ENCODE measurements around the gene SPOCK2. TPM values are rescaled to one million over a fixed set of nuclear protein-coding genes. Genes with fewer than 3 reads are reported as not detected.

Gene SPOCK2
- total and polyA plus RNA-seq, 4 donors = 79.7 to 312 (median 241) TPM

GRCh38 chr10:72099600-72099921 is 11.2 kb upstream of the SPOCK2 start:
- Histone ChIP-seq H3K27ac (ENCODE audit: low read depth, low read length) (no peak overlapping the region), H3K27me3 (ENCODE audit: control insufficient read depth, insufficient read depth, low read length) (no peaks in the 10 kb centered on the region), H3K36me3 (ENCODE audit: control insufficient read depth, insufficient read depth, low read length) (peaks cover 25% of the 10 kb centered on the region), H3K4me3 (ENCODE audit: low read depth, low read length) (no peak overlapping the region), H3K9me3 (ENCODE audit: control insufficient read depth, insufficient read depth, low read length) (no peaks in the 10 kb centered on the region), H3K4me1 (ENCODE audit: control insufficient read depth, insufficient read depth, low read length) (peaks cover 3% of the 10 kb centered on the region)
- no peak for DNase-seq (ENCODE audit: low read depth in 4 of 6, low spot score in 6 of 6)
- WGBS (ENCODE audit: insufficient coverage) = 100% methylated on average over 2 of the region's 10 CpGs

GRCh38 chr10:72098836-72099599 is 10.7 kb upstream of the SPOCK2 start:
- H3K9me3 ChIP-seq (ENCODE audit: control insufficient read depth, insufficient read depth, low read length) = no peaks in the 10 kb centered on the region
- WGBS (ENCODE audit: insufficient coverage) = 97% methylated on average over 3 of the region's 6 CpGs

DNA sequence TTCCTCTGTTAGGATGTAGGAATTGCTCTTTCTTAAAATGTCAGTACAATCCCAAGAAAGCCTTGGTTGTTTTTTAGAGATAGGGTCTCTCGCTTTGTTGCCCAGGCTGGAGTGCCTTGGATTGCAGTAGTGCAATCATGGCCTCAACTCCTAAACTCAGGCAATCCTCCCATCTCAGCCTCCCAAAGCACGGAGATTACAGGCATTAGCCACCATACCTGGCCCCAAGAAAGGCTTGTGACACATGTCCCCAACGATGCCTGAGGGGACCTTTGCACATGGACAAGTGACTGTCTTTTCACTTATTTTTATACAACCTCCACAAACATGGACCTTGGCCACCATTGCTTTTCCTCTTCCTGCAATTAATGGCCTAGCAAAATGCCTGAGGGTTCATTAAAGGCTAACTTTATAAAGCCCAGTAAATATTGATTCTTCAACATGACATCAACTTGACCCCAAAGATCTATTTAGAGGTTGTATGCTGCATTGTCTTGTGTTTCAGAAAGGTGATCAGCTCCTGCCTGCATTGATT is 10.0 kb upstream of the SPOCK2 start:
- Histone ChIP-seq H3K4me3 (ENCODE audit: low read depth, low read length) (no peak overlapping the region), H3K36me3 (ENCODE audit: control insufficient read depth, insufficient read depth, low read length) (peaks cover 25% of the 10 kb centered on the region), H3K9me3 (ENCODE audit: control insufficient read depth, insufficient read depth, low read length) (no peaks in the 10 kb centered on the region), H3K27me3 (ENCODE audit: control insufficient read depth, insufficient read depth, low read length) (no peaks in the 10 kb centered on the region), H3K4me1 (ENCODE audit: control insufficient read depth, insufficient read depth, low read length) (peaks cover 3% of the 10 kb centered on the region), H3K27ac (ENCODE audit: low read depth, low read length) (no peak overlapping the region)
- 100% methylated on average over 3 of the region's 3 CpGs for WGBS (ENCODE audit: insufficient coverage)
- DNase-seq (ENCODE audit: low read depth in 4 of 6, low spot score in 6 of 6) = no peak

More at GRCh38 chr10:72098836-72099599, 10.7 kb upstream of the SPOCK2 start:
- Histone ChIP-seq H3K27me3 (ENCODE audit: control insufficient read depth, insufficient read depth, low read length) (no peaks in the 10 kb centered on the region), H3K4me1 (ENCODE audit: control insufficient read depth, insufficient read depth, low read length) (peaks cover 3% of the 10 kb centered on the region), H3K4me3 (ENCODE audit: low read depth, low read length) (no peak overlapping the region), H3K27ac (ENCODE audit: low read depth, low read length) (no peak overlapping the region), H3K36me3 (ENCODE audit: control insufficient read depth, insufficient read depth, low read length) (peaks cover 25% of the 10 kb centered on the region)
- DNase-seq (ENCODE audit: low read depth in 4 of 6, low spot score in 6 of 6) = no peak

- H3K9me3 ChIP-seq (ENCODE audit: control insufficient read depth, insufficient read depth, low read length) = no peaks in the 10 kb centered on the region
- 98% methylated on average over 4 of the region's 9 CpGs for WGBS (ENCODE audit: insufficient coverage)
- H3K27ac ChIP-seq (ENCODE audit: low read depth, low read length) = no peak overlapping the region
- no peak overlapping the region for H3K4me3 ChIP-seq (ENCODE audit: low read depth, low read length)
- DNase-seq (ENCODE audit: low read depth in 4 of 6, low spot score in 6 of 6) = no peak
- H3K27me3 ChIP-seq (ENCODE audit: control insufficient read depth, insufficient read depth, low read length) = no peaks in the 10 kb centered on the region
- peaks cover 23% of the 10 kb centered on the region for H3K36me3 ChIP-seq (ENCODE audit: control insufficient read depth, insufficient read depth, low read length)
- H3K4me1 ChIP-seq (ENCODE audit: control insufficient read depth, insufficient read depth, low read length) = peaks cover 3% of the 10 kb centered on the region
Observed at GRCh38 chr10:72097448-72098300, 9.3 kb upstream of the SPOCK2 start.

- Histone ChIP-seq H3K4me1 (ENCODE audit: control insufficient read depth, insufficient read depth, low read length) (peaks cover 3% of the 10 kb centered on the region), H3K4me3 (ENCODE audit: low read depth, low read length) (no peak overlapping the region), H3K27me3 (ENCODE audit: control insufficient read depth, insufficient read depth, low read length) (no peaks in the 10 kb centered on the region), H3K9me3 (ENCODE audit: control insufficient read depth, insufficient read depth, low read length) (no peaks in the 10 kb centered on the region), H3K27ac (ENCODE audit: low read depth, low read length) (peak overlapping the region; percentile 29), H3K36me3 (ENCODE audit: control insufficient read depth, insufficient read depth, low read length) (peaks cover 17% of the 10 kb centered on the region)
- WGBS (ENCODE audit: insufficient coverage) = 18% methylated on average over 2 of the region's 9 CpGs
- DNase-seq (ENCODE audit: low read depth in 4 of 6, low spot score in 6 of 6) = peak in 1 of 6 donors; percentile 13
Observed at GRCh38 chr10:72096115-72097000, 8.0 kb upstream of the SPOCK2 start.

DNA sequence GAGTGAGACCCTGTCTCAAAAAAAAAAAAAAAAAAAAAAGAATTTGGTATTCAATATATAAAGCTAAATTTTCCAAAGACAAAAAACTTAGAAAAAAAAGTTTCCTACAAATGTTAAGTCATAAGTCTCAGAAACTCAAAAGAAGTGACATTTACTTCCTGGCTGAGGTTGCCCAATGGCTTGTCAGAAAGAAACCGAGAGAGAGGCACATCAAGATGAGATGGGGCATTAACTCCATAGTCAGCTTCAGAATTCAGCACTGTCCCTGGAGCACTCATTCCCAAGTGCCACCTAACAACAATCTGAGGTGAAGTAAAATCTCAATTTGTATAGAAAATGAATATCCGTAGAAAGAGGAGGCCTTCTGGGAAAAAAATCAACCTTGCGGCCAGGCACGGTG is 6.8 kb upstream of the SPOCK2 start:
- no peak overlapping the region for H3K27ac ChIP-seq (ENCODE audit: low read depth, low read length)
- WGBS (ENCODE audit: insufficient coverage) = 100% methylated on average over 2 of the region's 4 CpGs
- no peaks in the 10 kb centered on the region for H3K27me3 ChIP-seq (ENCODE audit: control insufficient read depth, insufficient read depth, low read length)
- no peaks in the 10 kb centered on the region for H3K9me3 ChIP-seq (ENCODE audit: control insufficient read depth, insufficient read depth, low read length)
- peaks cover 11% of the 10 kb centered on the region for H3K36me3 ChIP-seq (ENCODE audit: control insufficient read depth, insufficient read depth, low read length)
- peaks cover 3% of the 10 kb centered on the region for H3K4me1 ChIP-seq (ENCODE audit: control insufficient read depth, insufficient read depth, low read length)
- H3K4me3 ChIP-seq (ENCODE audit: low read depth, low read length) = no peak overlapping the region
- DNase-seq (ENCODE audit: low read depth in 4 of 6, low spot score in 6 of 6) = no peak

- Histone ChIP-seq H3K4me3 (ENCODE audit: low read depth, low read length) (no peak overlapping the region), H3K27me3 (ENCODE audit: control insufficient read depth, insufficient read depth, low read length) (no peaks in the 10 kb centered on the region), H3K36me3 (ENCODE audit: control insufficient read depth, insufficient read depth, low read length) (peaks cover 7% of the 10 kb centered on the region), H3K9me3 (ENCODE audit: control insufficient read depth, insufficient read depth, low read length) (no peaks in the 10 kb centered on the region), H3K4me1 (ENCODE audit: control insufficient read depth, insufficient read depth, low read length) (peaks cover 6% of the 10 kb centered on the region), H3K27ac (ENCODE audit: low read depth, low read length) (no peak overlapping the region)
- no CpG with 5 or more reads among the region's 2 CpGs for WGBS (ENCODE audit: insufficient coverage)
- no peak for DNase-seq (ENCODE audit: low read depth in 4 of 6, low spot score in 6 of 6)
Observed at GRCh38 chr10:72094574-72094973, 6.2 kb upstream of the SPOCK2 start.

DNA sequence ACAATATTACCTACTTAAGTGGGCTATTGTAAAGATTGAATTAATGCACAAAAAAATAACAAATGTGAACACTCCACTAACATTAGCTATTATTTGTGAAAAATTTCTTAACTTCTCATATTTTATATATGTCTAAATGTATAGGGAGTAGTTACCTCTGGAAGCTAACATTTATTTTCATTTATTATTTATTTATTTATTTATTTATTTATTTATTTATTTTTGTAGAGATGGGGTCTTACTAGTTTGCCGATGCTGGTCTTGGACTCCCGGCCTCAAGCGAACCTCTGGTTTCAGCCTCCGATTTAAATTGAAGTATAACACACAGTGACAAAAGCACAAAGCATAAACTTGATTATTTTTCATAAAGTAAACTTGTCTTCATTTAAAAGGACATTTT is 5.1 kb upstream of the SPOCK2 start:
- Histone ChIP-seq H3K4me3 (ENCODE audit: low read depth, low read length) (no peak overlapping the region), H3K27ac (ENCODE audit: low read depth, low read length) (no peak overlapping the region), H3K9me3 (ENCODE audit: control insufficient read depth, insufficient read depth, low read length) (no peaks in the 10 kb centered on the region), H3K27me3 (ENCODE audit: control insufficient read depth, insufficient read depth, low read length) (peaks cover 5% of the 10 kb centered on the region), H3K4me1 (ENCODE audit: control insufficient read depth, insufficient read depth, low read length) (peaks cover 18% of the 10 kb centered on the region), H3K36me3 (ENCODE audit: control insufficient read depth, insufficient read depth, low read length) (peaks cover 5% of the 10 kb centered on the region)
- no CpG with 5 or more reads among the region's 4 CpGs for WGBS (ENCODE audit: insufficient coverage)
- DNase-seq (ENCODE audit: low read depth in 4 of 6, low spot score in 6 of 6) = no peak

- DNase-seq (ENCODE audit: low read depth in 4 of 6, low spot score in 6 of 6) = no peak
- Histone ChIP-seq H3K4me1 (ENCODE audit: control insufficient read depth, insufficient read depth, low read length) (peaks cover 21% of the 10 kb centered on the region), H3K27me3 (ENCODE audit: control insufficient read depth, insufficient read depth, low read length) (peaks cover 5% of the 10 kb centered on the region), H3K9me3 (ENCODE audit: control insufficient read depth, insufficient read depth, low read length) (no peaks in the 10 kb centered on the region), H3K4me3 (ENCODE audit: low read depth, low read length) (no peak overlapping the region), H3K36me3 (ENCODE audit: control insufficient read depth, insufficient read depth, low read length) (peaks cover 5% of the 10 kb centered on the region), H3K27ac (ENCODE audit: low read depth, low read length) (no peak overlapping the region)
- no CpG with 5 or more reads among the region's 2 CpGs for WGBS (ENCODE audit: insufficient coverage)
Observed at GRCh38 chr10:72092987-72093386, 4.6 kb upstream of the SPOCK2 start.

Measured in spinal cord (tissue), 10 donors.